ENCODE results near the gene WDR45. TPM values are rescaled to one million over a fixed set of nuclear protein-coding genes. Genes with fewer than 3 reads are reported as not detected.

The WDR45 gene
- polyA plus RNA-seq, 1 donor from 2014 or later = 26.5 TPM

GRCh38 chrX:49110417-49110816 is 30.7 kb upstream of the WDR45 start:
- Histone ChIP-seq H3K9me2 (ENCODE audit: insufficient read depth, low read length) (no peaks in the 10 kb centered on the region), H3K9me3 (ENCODE audit: low read length) (no peaks in the 10 kb centered on the region), H3K79me2 (replicated peaks; ENCODE audit: insufficient read depth, low read length) (no peaks in the 10 kb centered on the region), H4K20me1 (ENCODE audit: insufficient read depth) (no peaks in the 10 kb centered on the region), H3K9ac (ENCODE audit: low read length) (no peak overlapping the region), H3K36me3 (ENCODE audit: insufficient read depth, low read length) (no peaks in the 10 kb centered on the region), H3F3A (ENCODE audit: insufficient read depth, low read length, poor library complexity, severe bottlenecking) (no peaks in the 10 kb centered on the region), H2AFZ (ENCODE audit: low read depth, low read length) (no peak overlapping the region), H3K4me3 (ENCODE audit: low read length) (no peak overlapping the region), H3K4me2 (ENCODE audit: low read length) (no peak overlapping the region), H3K27me3 (ENCODE audit: insufficient read depth, low read depth, low read length) (no peaks in the 10 kb centered on the region), H3K27ac (ENCODE audit: low read length) (no peak overlapping the region)
- no peak for TF ChIP-seq POLR2AphosphoS5 (IDR thresholded peaks at IDR 0.05)

- Histone ChIP-seq H3K4me2 (ENCODE audit: low read length) (no peak overlapping the region), H4K20me1 (ENCODE audit: insufficient read depth) (no peaks in the 10 kb centered on the region), H3K27me3 (ENCODE audit: insufficient read depth, low read depth, low read length) (no peaks in the 10 kb centered on the region), H2AFZ (ENCODE audit: low read depth, low read length) (no peak overlapping the region), H3K36me3 (ENCODE audit: insufficient read depth, low read length) (no peaks in the 10 kb centered on the region), H3K79me2 (replicated peaks; ENCODE audit: insufficient read depth, low read length) (no peaks in the 10 kb centered on the region), H3F3A (ENCODE audit: insufficient read depth, low read length, poor library complexity, severe bottlenecking) (no peaks in the 10 kb centered on the region), H3K9me2 (ENCODE audit: insufficient read depth, low read length) (no peaks in the 10 kb centered on the region), H3K9me3 (ENCODE audit: low read length) (no peaks in the 10 kb centered on the region), H3K4me3 (ENCODE audit: low read length) (no peak overlapping the region), H3K27ac (ENCODE audit: low read length) (no peak overlapping the region), H3K9ac (ENCODE audit: low read length) (no peak overlapping the region)
- TF ChIP-seq EZH2 (IDR thresholded peaks at IDR 0.05; ENCODE audit: borderline replicate concordance, insufficient read depth, low read length, poor library complexity, severe bottlenecking) (no peak), EP300 (conservative IDR thresholded peaks at IDR 0.05; ENCODE audit: poor library complexity, severe bottlenecking) (no peak), TAF1 (IDR thresholded peaks at IDR 0.05; ENCODE audit: low read depth) (no peak), RAD21 (conservative IDR thresholded peaks at IDR 0.05) (no peak), SMC3 (conservative IDR thresholded peaks at IDR 0.05; ENCODE audit: poor library complexity) (no peak), CTCF (IDR thresholded peaks at IDR 0.05; ENCODE audit: poor library complexity, severe bottlenecking) (no peak)
Measured at GRCh38 chrX:49108641-49109040, 29.0 kb upstream of the WDR45 start.

GRCh38 chrX:49106930-49107329 is 27.2 kb upstream of the WDR45 start:
- no peaks in the 10 kb centered on the region for H3K79me2 ChIP-seq (replicated peaks; ENCODE audit: insufficient read depth, low read length)
- TF ChIP-seq RAD21 (conservative IDR thresholded peaks at IDR 0.05) (no peak), POLR2AphosphoS5 (IDR thresholded peaks at IDR 0.05) (no peak), CTCF (IDR thresholded peaks at IDR 0.05; ENCODE audit: poor library complexity, severe bottlenecking) (no peak), SMC3 (conservative IDR thresholded peaks at IDR 0.05; ENCODE audit: poor library complexity) (no peak), EZH2 (IDR thresholded peaks at IDR 0.05; ENCODE audit: borderline replicate concordance, insufficient read depth, low read length, poor library complexity, severe bottlenecking) (no peak), EP300 (conservative IDR thresholded peaks at IDR 0.05; ENCODE audit: poor library complexity, severe bottlenecking) (no peak), TAF1 (IDR thresholded peaks at IDR 0.05; ENCODE audit: low read depth) (no peak), MXI1 (conservative IDR thresholded peaks at IDR 0.05; ENCODE audit: poor library complexity, severe bottlenecking) (no peak), REST (IDR thresholded peaks at IDR 0.05; ENCODE audit: borderline replicate concordance) (no peak)
- H3K9me3 ChIP-seq (ENCODE audit: low read length) = no peaks in the 10 kb centered on the region
- H3K27me3 ChIP-seq (ENCODE audit: insufficient read depth, low read depth, low read length) = no peaks in the 10 kb centered on the region
- no peaks in the 10 kb centered on the region for H4K20me1 ChIP-seq (ENCODE audit: insufficient read depth)
- H2AFZ ChIP-seq (ENCODE audit: low read depth, low read length) = no peak overlapping the region
- H3K4me3 ChIP-seq (ENCODE audit: low read length) = no peak overlapping the region
- H3K27ac ChIP-seq (ENCODE audit: low read length) = no peak overlapping the region
- no peaks in the 10 kb centered on the region for H3F3A ChIP-seq (ENCODE audit: insufficient read depth, low read length, poor library complexity, severe bottlenecking)
- no peak overlapping the region for H3K9ac ChIP-seq (ENCODE audit: low read length)
- H3K9me2 ChIP-seq (ENCODE audit: insufficient read depth, low read length) = no peaks in the 10 kb centered on the region
- no peaks in the 10 kb centered on the region for H3K36me3 ChIP-seq (ENCODE audit: insufficient read depth, low read length)
- H3K4me2 ChIP-seq (ENCODE audit: low read length) = no peak overlapping the region
